Measurements from ENCODE around the gene MRPS17. TPM values are rescaled to one million over a fixed set of nuclear protein-coding genes. Genes with fewer than 3 reads are reported as not detected.

The MRPS17 gene
- total RNA-seq, 1 experiment from 2014 or later, result 32.6 TPM

DNA sequence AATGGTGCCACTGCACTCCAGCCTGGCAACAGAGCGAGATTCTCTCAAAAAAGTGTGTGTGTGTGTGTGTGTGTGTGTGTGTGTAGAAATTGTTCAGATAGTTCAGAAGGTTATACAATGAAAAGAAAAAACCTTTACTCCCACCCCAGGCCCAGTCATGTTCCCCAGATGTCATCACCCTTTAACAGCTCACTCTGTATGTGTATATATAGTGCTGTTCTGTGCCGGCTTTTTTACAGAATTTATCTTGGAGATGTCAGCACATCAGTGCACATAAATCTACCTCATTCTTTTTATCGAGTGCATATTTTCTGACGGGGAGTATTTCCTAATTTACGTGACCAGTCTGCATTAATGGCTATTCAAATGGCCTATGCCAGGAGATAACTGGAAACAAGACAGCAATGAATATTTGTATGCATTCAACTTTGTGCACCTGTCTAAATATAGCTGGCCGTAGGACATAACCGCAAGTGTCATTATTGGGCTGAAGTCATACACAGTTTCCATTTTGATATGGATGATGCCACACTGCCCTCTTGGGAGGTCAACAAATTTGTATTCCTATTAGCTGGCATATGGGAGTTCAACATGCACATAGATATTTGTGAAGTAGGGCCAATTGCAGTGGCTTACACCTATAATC lies 24.4 kb downstream of the MRPS17 start:
- TF ChIP-seq, protein P1, sequence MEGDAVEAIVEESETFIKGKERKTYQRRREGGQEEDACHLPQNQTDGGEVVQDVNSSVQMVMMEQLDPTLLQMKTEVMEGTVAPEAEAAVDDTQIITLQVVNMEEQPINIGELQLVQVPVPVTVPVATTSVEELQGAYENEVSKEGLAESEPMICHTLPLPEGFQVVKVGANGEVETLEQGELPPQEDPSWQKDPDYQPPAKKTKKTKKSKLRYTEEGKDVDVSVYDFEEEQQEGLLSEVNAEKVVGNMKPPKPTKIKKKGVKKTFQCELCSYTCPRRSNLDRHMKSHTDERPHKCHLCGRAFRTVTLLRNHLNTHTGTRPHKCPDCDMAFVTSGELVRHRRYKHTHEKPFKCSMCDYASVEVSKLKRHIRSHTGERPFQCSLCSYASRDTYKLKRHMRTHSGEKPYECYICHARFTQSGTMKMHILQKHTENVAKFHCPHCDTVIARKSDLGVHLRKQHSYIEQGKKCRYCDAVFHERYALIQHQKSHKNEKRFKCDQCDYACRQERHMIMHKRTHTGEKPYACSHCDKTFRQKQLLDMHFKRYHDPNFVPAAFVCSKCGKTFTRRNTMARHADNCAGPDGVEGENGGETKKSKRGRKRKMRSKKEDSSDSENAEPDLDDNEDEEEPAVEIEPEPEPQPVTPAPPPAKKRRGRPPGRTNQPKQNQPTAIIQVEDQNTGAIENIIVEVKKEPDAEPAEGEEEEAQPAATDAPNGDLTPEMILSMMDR (IDR thresholded peaks at IDR 0.05; ENCODE audit: unreplicated experiment), result no peak

DNA sequence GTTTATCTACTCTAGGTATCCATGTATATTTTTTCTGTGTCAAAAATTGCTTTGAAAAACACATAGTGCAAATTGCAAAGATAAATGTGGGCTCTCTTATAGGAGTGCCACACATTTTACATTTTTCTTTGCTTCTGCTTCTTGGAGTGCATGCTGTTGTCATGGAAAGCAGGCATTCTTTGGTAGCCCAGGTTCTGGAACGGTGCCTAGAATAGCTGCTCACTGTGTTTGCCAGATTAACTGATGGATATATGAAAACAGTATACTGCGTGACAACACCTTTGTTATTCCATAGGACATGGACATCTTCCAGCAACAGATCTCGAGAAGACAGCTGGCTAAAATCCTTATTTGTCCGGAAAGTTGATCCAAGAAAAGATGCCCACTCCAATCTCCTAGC lies 26.2 kb downstream of the MRPS17 start:
- BruUV-seq (replicated peaks), result no TSS peak
- no peak overlapping the region for H3K4me3 Mint-ChIP-seq (ENCODE audit: low read depth, unreplicated experiment)
- CTCF ChIA-PET, result no interaction called here

More for the DNA sequence above, 24.4 kb downstream of the MRPS17 start:
- no peaks in the 10 kb centered on the region for H3K9me3 Mint-ChIP-seq (ENCODE audit: low read depth, unreplicated experiment)
- H3K4me1 Mint-ChIP-seq (ENCODE audit: low read depth, unreplicated experiment), result no peaks in the 10 kb centered on the region
- CTCF ChIA-PET, result no interaction called here
- no TSS peak for BruUV-seq (replicated peaks)
- peaks cover 9% of the 10 kb centered on the region for H3K36me3 Mint-ChIP-seq (ENCODE audit: insufficient read depth, unreplicated experiment)
- H3K27me3 Mint-ChIP-seq (ENCODE audit: unreplicated experiment), result no peaks in the 10 kb centered on the region
- H3K27ac Mint-ChIP-seq (ENCODE audit: unreplicated experiment), result no peak overlapping the region
- no peak for DNase-seq
- intact Hi-C loops (cut with micrococcal nuclease; ENCODE audit: unreplicated experiment), result no loop called here
- no peak overlapping the region for H3K4me3 Mint-ChIP-seq (ENCODE audit: low read depth, unreplicated experiment)

DNA sequence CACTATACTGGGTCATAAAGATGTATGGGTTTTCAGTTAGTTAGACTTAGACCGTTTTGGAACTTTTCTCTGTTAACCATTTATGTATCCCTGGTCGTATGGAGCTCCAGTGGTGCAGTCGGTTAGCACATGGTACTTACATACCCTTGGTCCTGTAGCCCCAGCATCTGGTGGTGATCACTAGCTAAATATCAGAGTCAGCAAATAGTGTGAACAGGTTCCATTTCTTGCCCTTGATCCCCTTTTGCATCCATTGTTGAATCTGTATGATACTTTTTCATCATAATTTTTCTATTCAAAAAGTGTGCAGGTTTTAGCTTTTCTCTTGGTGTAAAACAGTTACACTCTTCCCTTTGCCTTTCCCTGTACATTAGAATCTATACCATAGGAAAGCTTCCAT lies 28.6 kb downstream of the MRPS17 start:
- Mint-ChIP-seq H3K4me3 (ENCODE audit: low read depth, unreplicated experiment) (no peak overlapping the region), H3K27me3 (ENCODE audit: unreplicated experiment) (no peaks in the 10 kb centered on the region)

More for the DNA sequence above, 26.2 kb downstream of the MRPS17 start:
- Mint-ChIP-seq H3K36me3 (ENCODE audit: insufficient read depth, unreplicated experiment) (peaks cover 16% of the 10 kb centered on the region), H3K9me3 (ENCODE audit: low read depth, unreplicated experiment) (no peaks in the 10 kb centered on the region), H3K27ac (ENCODE audit: unreplicated experiment) (no peak overlapping the region), H3K27me3 (ENCODE audit: unreplicated experiment) (no peaks in the 10 kb centered on the region), H3K4me1 (ENCODE audit: low read depth, unreplicated experiment) (no peaks in the 10 kb centered on the region)
- no peak for DNase-seq
- intact Hi-C loops (cut with micrococcal nuclease; ENCODE audit: unreplicated experiment), result no loop called here
- TF ChIP-seq, protein P1 (IDR thresholded peaks at IDR 0.05; ENCODE audit: unreplicated experiment), result no peak

DNA sequence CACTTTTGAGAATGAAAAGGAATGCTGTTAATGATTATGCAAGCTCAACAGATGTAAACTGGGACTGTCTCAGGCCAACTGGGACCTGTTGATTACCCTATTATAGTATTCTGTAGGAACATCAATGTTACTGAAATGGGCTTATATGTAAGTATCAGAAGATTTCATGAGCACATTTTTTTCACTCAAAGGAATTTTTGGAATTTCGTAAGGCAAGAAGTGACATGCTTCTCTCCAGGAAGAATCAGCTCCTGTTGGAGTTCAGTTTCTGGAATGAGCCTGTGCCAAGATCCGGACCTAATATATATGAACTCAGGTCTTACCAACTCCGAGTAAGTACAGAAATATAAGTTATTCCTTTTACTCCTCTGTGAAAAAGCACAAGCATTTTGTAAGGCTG lies 31.9 kb downstream of the MRPS17 start:
- intact Hi-C loops (cut with micrococcal nuclease; ENCODE audit: unreplicated experiment), result no loop called here
- H3K9me3 Mint-ChIP-seq (ENCODE audit: low read depth, unreplicated experiment), result no peaks in the 10 kb centered on the region
- no peak overlapping the region for H3K27ac Mint-ChIP-seq (ENCODE audit: unreplicated experiment)
- BruUV-seq (replicated peaks), result no TSS peak
- H3K4me3 Mint-ChIP-seq (ENCODE audit: low read depth, unreplicated experiment), result no peak overlapping the region
- TF ChIP-seq, protein P1 (IDR thresholded peaks at IDR 0.05; ENCODE audit: unreplicated experiment), result no peak
- H3K36me3 Mint-ChIP-seq (ENCODE audit: insufficient read depth, unreplicated experiment), result peaks cover 27% of the 10 kb centered on the region
- H3K27me3 Mint-ChIP-seq (ENCODE audit: unreplicated experiment), result no peaks in the 10 kb centered on the region
- CTCF ChIA-PET, result interaction anchor here (1.0 kb wide), 1 partner anchor 68 kb away, joined by 3 read pairs; the partner anchor contains the start of genes CCT6A and PSPH
- H3K4me1 Mint-ChIP-seq (ENCODE audit: low read depth, unreplicated experiment), result no peaks in the 10 kb centered on the region
- no peak for DNase-seq

More for the DNA sequence above, 28.6 kb downstream of the MRPS17 start:
- Mint-ChIP-seq H3K9me3 (ENCODE audit: low read depth, unreplicated experiment) (no peaks in the 10 kb centered on the region), H3K36me3 (ENCODE audit: insufficient read depth, unreplicated experiment) (peaks cover 17% of the 10 kb centered on the region), H3K27ac (ENCODE audit: unreplicated experiment) (no peak overlapping the region), H3K4me1 (ENCODE audit: low read depth, unreplicated experiment) (no peaks in the 10 kb centered on the region)
- intact Hi-C loops (cut with micrococcal nuclease; ENCODE audit: unreplicated experiment), result no loop called here
- BruUV-seq (replicated peaks), result no TSS peak
- CTCF ChIA-PET, result interaction anchor here (0.6 kb wide), 2 partner anchors 10 to 81 kb away, joined by 5 to 7 read pairs; no protein-coding TSS in a partner anchor
- no peak for DNase-seq
- TF ChIP-seq, protein P1 (IDR thresholded peaks at IDR 0.05; ENCODE audit: unreplicated experiment), result no peak

All from Calu3 (cell line).